GM19043 (cell line): Measurements from ENCODE around the gene PGD.
A peak's percentile ranks its signal among the peaks of the same experiment; 100 is the strongest.
"Not testable (repeated sequence)": the region's sequence is repeated elsewhere in the genome, so short reads cannot be mapped to it uniquely, and the experiment has no call there.

Source experiments
- ATAC-seq: cut with Tn5 transposase; IDR thresholded peaks from one replicate; pipeline ENCODE4 v1.9.1; 2021; ENCODE audit warnings: low read depth; ENCODE audit not compliant: unreplicated experiment

Gene PGD

DNA sequence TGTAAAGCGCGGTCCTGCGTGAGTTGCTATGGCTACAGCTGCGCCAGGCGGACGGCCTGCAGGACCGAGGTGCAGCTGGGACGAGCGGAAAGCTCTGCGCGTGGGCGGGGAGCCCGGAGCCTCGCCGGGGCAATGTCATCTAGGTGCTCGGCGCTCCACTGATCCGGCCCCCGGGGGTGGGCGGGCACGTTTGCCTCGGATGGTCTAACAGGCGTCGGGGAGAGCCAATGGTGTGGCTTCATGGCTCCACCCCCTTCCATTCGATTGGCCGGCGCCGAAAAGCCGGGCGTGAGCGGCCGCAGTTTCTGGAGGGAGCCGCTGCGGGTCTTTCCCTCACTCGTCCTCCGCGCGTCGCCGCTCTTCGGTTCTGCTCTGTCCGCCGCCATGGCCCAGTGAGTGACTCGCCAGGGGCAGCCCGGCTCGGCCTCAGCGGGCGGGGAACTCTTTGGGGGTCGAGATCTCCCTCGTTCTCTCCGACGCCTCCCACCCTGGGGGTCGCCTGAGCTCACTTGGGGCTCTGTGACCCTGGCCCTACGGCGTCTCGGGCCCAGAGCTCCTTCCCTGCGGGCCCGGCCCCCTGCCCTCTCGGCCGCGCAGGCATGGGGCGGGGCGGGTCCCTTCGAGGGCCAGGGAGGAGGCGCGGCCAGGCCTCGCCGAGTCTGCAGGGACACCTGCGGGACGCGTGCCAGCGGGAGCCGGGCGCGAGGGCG, at the start of gene PGD:
PGD (plus strand) TSS at position 331 of the 710 bp plus-strand sequence; CDS start at position 385, 54 bp downstream.
- ATAC-seq: peak; percentile 97

DNA sequence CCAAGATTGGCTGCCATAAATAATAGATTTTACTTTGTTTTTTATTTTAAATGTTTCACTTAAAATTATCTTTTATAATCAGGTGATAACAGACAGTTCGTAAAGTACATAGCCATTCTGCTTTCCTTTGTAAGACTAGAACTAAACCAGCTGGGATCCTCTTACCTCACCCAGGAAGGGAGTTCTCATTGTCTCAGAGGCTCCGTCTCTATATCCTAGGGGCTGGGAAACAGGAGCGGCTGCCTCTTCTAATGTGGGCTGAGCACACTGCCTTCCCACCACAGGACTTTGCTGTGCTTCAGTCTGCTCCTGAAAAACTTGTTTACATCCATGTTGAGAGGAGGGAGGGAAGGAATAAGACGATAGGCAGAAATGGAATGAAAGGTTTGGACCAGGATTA, 45.6 kb upstream of the PGD start:
- ATAC-seq: no peak

DNA sequence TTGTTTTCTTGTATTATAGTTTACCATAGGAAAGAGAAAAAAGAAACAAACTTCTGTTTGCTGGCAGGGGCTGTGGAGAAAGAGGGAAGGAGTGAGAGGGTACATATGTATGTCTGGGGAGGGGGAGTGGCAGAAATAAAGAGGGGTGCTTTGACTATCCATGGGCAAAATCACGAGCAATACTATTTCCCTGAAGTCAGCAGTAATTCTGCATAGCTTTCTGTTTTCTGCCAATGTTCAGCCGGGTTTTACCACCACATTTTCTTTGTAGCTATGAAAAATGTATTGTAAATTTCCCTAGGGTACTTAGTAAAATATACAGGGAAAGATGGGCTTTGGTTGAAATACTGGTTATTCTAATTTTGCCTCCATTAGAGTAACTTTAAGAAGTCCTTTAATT, 45.2 kb upstream of the PGD start:
- ATAC-seq: no peak

- ATAC-seq: no peak
These were observed 38.8 kb upstream of the PGD start for GRCh38 chr1:10360045-10360444.

- ATAC-seq: no peak
These were observed 37.3 kb upstream of the PGD start for GRCh38 chr1:10361515-10361914.

- ATAC-seq: no peak
These were observed 30.7 kb upstream of the PGD start for GRCh38 chr1:10368194-10368593.

DNA sequence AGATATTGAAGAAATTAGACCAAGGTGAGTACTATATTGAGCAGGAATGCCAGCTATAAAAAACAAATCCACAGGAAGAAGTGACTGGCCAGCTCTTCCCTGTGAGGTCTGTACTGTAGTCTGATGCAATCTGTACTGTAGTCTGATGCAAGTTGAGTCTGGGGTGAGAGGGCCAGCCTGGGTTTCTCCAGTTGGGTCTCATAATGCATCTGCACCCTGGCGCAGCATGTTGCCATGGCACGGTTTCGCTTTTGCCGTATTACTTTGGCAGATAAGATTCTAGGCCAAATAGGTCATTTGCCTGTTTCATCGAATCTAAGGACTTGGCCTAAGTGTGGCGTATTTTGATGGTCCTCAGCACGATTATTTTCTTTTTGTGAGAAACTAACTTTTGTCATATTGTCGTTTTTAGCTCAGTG, 24.4 kb upstream of the PGD start:
- ATAC-seq: no peak

GRCh38 chr1:10377365-10378029, 21.4 kb upstream of the PGD start:
- not testable (repeated sequence) for ATAC-seq

- ATAC-seq: no peak
These were observed 20.6 kb upstream of the PGD start for GRCh38 chr1:10378081-10378841.

GRCh38 chr1:10379101-10379620, 19.7 kb upstream of the PGD start:
- no peak for ATAC-seq

DNA sequence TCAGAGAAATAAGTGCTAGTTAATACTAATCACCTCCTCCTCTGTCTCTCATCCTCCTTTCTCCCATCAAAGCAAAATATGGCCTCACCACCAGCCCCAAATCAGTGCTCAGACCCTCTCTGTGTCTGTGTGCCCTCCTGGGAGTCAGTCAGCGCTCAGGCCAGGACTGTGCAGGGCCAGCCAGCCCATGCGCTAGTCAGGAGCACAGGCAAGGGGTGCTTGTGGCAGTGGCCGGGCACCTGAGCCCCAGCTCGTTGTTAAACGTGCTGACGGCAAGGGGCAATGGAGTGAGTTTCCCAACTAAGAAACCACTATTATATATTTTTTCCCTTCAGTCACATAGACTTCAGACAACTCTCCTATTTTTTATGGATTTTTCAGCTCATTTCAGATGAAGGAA, 19.2 kb upstream of the PGD start:
- ATAC-seq: no peak

GRCh38 chr1:10380594-10381275, 18.1 kb upstream of the PGD start:
- no peak for ATAC-seq

DNA sequence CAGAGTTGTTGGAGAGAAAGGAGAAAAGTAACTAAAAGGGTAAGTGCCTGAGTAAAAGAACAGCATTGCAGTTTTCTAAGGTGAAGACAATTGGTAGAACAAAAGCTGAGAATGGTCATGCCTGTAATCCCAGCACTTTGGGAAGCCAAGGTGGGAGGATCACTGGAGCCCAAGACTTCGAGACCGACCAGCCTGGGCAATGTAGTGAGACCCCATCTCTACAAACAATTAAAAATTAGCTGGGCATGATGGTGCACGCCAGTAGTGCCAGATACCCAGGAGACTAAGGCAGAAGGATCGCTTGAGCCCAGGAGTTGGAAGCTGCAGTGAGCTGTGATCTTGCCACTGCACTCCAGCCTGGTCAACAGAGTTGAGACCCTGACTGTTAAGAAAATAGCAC, 15.2 kb upstream of the PGD start:
- ATAC-seq: no peak

- ATAC-seq: no peak
These were observed 14.6 kb upstream of the PGD start for GRCh38 chr1:10384219-10384618.

DNA sequence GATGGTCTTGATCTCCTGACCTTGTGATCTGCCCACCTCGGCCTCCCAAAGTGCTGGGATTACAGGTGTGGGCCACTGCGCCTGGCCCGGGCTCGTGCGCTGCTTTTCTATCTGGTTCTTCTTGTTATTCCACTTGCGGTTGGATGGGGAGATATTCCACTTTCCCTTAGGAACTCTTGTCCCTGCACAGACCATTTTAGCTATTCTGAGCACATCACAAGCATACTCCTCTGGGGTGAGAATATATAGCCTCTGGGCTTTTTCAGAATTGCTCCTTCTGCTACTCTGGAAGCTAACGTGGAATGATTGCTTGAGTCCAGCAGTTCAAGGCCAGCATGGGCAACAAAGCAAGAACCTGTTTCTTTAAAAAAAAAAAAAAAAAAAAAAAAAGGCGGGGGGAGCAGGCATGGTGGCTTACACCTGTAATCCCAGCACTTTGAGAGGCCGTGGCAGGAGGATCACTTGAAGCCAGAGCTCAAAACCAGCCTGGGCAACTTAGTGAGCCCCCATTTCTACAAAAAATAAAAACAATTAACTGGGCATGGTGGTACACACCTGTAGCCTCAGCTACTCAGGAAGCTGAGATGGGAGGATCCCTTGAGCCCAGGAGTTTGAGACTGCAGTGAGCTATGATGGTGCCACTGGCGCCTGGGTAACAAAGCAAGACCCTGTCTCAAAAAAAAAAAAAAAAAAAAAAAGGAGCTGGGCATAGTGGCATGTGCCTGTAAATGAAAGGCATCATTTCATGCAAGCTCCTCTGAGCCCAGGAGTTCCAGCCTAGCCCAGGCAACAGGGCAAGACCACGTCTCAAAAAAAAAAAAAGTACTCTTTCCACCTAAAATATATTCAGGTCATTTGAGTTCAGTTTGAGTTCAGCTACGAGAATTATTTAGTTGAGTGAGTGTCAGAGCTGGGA, 11.8 kb upstream of the PGD start:
- ATAC-seq: no peak

- ATAC-seq: no peak
These were observed 11.0 kb upstream of the PGD start for GRCh38 chr1:10387677-10388386.

DNA sequence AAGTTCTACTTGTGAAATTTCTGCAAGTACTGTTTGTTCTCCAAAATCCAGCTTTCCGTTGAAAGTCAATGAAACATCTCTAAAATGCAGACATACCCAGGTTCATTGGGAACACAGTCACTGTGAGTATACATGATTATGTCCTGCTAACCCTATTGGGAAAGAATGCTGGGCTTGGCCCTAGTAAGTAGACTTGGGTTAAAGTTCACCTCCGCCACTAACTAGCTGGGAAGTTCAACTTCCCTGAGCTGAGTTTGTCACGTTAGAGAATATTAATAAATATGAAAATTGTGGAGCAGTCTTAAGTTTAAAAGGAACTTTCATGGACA, 10.5 kb upstream of the PGD start:
- ATAC-seq: no peak

GRCh38 chr1:10389271-10389973, 9.4 kb upstream of the PGD start:
- no peak for ATAC-seq

DNA sequence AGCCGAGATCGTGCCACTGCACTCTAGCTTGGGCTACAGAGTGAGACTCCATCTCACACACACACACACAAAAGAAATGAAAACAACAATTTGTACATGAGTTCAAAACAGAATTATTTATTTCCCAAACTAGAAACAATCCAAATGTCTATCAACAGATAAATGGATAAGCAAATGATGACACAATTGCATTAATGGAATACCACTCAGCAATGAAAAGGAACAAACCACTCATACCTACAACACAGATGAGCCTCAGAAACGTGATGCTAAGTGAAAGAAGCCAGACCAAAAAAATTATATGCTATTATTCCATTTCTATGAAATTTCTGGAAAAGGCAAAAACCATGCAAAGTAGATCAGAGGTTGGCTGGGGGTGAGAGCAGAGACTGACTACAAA, 2.0 kb upstream of the PGD start:
- ATAC-seq: no peak
